Uterus (tissue), 4 donors: ENCODE results near the gene MAP4K5. TPM values are rescaled to one million over a fixed set of nuclear protein-coding genes. Genes with fewer than 3 reads are reported as not detected.
A peak's percentile ranks its signal among the peaks of the same experiment; 100 is the strongest.

Experiments
- DNase-seq, 2 donors: peaks; one replicate each; pipeline ENCODE4 v3.0.0-alpha.2; 2019 to 2020
- H3K27ac ChIP-seq, 2 donors: fragments of 200-600 bp; sonication (generic); 1 replicate in 1 of 2; 2 replicates in 1 of 2; pipeline ENCODE4 v1.5.1; 2016 to 2018
- H3K27me3 ChIP-seq, 2 donors: fragments of 200-600 bp; sonication (generic); one replicate each; pipeline ENCODE4 v1.5.1; 2018 to 2019; ENCODE audit warnings: control low read depth in 1 of 2
- H3K36me3 ChIP-seq, 2 donors: fragments of 200-600 bp; sonication (generic); one replicate each; pipeline ENCODE4 v1.5.1; 2019; ENCODE audit warnings: control low read depth in 1 of 2
- H3K4me1 ChIP-seq, 2 donors: fragments of 200-600 bp; sonication (generic); one replicate each; pipeline ENCODE4 v1.5.1; 2018 to 2019; ENCODE audit warnings: control low read depth in 1 of 2
- H3K4me3 ChIP-seq, 2 donors: fragments of 200-600 bp; sonication (generic); 1 replicate in 1 of 2; 2 replicates in 1 of 2; pipeline ENCODE4 v1.5.1; 2018 to 2019; ENCODE audit warnings: mild to moderate bottlenecking in 1 of 2
- H3K9me3 ChIP-seq, 2 donors: fragments of 200-600 bp; sonication (generic); one replicate each; pipeline ENCODE4 v1.5.1; 2019; ENCODE audit warnings: control low read depth in 1 of 2
- POLR2A ChIP-seq, 2 donors: fragments of 450-650 bp; IDR thresholded peaks; one replicate each; pipeline ENCODE4 v1.6.1; 2016; ENCODE audit warnings: antibody characterized with exemption in 2 of 2, mild to moderate bottlenecking in 1 of 2, moderate library complexity in 1 of 2
- intact Hi-C: fragments of 100-400 bp; cut with DNase I; formaldehyde crosslinking; loops from one replicate; pipeline ENCODE4 v1.15.1; 2023; ENCODE audit warnings: low total_unique reads
- total RNA-seq, 4 donors: library from RNA; depleted of rRNA in 3 of 4; stranded (reverse); fragments of >200 nt in 3 of 4; gene quantifications; one replicate each; pipeline versions ENCODE4 v1.1.0 to v1.2.4, GENCODE V29; 2014 to 2023
- TF ChIP-seq, protein P1 (sequence below), 4 experiments: fragments of 200-600 bp in 2 of 4; fragments of 450-650 bp in 2 of 4; sonication (generic) in 2 of 4; IDR thresholded peaks; one replicate each; pipeline ENCODE4 v1.5.1; 2016 to 2019; ENCODE audit warnings: antibody characterized with exemption in 4 of 4, mild to moderate bottlenecking in 2 of 4, moderate library complexity in 1 of 4
- donor health status: DM: yes; HTN: yes; CAD: no.

Gene MAP4K5
- total RNA-seq, 4 donors from 2014 or later: 44.6 to 179 (median 97.8) TPM

DNA sequence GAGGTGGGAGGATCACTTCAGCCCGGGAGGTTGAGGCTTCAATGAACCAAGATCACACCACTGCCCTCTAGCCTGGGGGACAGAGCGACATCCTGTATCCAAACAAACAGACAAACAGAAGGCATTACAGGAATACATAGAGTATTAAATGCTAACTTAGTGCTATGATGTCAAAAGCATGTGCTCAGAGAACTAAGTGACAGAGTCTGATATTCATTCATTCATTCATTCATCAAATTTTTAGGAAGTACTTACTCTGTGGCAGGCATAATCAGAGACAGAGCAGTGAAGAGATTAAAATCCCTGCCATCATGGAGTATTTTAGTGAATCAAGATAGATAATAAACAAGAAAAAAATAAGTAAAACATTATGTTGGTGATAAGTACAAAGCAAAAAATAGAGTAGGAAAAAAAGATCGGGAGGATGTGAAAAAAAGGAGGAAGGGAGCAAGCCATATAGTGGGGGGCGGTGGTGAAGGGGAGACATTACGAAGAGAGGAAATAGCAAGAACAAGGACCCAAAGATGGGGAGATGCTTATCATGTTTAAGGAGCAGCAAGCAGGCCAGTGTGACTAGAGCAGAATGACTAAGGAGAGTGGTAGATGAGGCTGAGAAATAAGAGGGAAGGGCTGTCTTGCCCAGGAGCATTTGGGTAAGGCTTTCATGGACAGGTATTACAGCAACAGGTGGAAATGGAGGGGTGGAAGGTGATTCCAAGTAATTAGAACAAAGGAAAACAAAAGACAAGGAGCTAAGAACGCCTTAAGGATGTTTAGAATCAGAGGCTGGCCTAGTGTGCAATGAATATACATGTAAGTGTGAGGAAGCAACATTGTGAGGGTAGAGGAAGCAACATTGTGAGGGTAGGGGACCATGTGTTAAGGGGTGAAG lies 2.8 kb downstream of the MAP4K5 start:
- TF ChIP-seq, protein P1, sequence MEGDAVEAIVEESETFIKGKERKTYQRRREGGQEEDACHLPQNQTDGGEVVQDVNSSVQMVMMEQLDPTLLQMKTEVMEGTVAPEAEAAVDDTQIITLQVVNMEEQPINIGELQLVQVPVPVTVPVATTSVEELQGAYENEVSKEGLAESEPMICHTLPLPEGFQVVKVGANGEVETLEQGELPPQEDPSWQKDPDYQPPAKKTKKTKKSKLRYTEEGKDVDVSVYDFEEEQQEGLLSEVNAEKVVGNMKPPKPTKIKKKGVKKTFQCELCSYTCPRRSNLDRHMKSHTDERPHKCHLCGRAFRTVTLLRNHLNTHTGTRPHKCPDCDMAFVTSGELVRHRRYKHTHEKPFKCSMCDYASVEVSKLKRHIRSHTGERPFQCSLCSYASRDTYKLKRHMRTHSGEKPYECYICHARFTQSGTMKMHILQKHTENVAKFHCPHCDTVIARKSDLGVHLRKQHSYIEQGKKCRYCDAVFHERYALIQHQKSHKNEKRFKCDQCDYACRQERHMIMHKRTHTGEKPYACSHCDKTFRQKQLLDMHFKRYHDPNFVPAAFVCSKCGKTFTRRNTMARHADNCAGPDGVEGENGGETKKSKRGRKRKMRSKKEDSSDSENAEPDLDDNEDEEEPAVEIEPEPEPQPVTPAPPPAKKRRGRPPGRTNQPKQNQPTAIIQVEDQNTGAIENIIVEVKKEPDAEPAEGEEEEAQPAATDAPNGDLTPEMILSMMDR (IDR thresholded peaks at IDR 0.05): no peak
- no peak for TF ChIP-seq POLR2A (IDR thresholded peaks at IDR 0.05)
- H3K4me1 ChIP-seq: peaks cover 7 to 15% of the 10 kb centered on the region in 2 donors
- no peaks in the 10 kb centered on the region for H3K27me3 ChIP-seq
- peak overlapping the region in 1 of 2 donors; percentile 97 for H3K27ac ChIP-seq
- no peak overlapping the region for H3K4me3 ChIP-seq
- no peak for DNase-seq
- intact Hi-C loops: no loop called here
- H3K9me3 ChIP-seq: no peaks in the 10 kb centered on the region
- no peaks in the 10 kb centered on the region for H3K36me3 ChIP-seq

DNA sequence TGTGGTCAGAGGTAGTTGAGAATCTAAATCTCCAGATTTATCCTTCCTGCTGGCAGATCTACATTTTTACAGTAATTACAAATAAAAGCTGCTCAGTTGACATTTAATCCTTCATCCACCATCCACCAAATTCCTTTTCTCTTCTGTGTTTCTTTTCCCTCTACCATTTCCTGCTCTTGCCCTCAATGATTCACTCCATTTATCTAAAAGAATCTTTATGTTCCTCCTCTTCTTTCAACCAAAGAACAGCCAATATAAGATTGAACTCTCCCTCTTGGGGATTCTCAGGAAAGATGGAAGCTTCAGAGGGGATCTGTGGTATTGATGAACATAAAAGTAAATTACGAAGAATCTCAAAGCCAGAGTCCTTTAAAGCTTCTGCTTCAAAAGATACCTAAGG lies 4.4 kb downstream of the MAP4K5 start:
- intact Hi-C loops: no loop called here
- H3K27me3 ChIP-seq: no peaks in the 10 kb centered on the region
- DNase-seq: no peak
- H3K27ac ChIP-seq: no peak overlapping the region
- no peak overlapping the region for H3K4me3 ChIP-seq
- H3K4me1 ChIP-seq: peaks cover 7 to 15% of the 10 kb centered on the region in 2 donors
- no peak for TF ChIP-seq POLR2A (IDR thresholded peaks at IDR 0.05)
- H3K36me3 ChIP-seq: no peaks in the 10 kb centered on the region
- no peaks in the 10 kb centered on the region for H3K9me3 ChIP-seq

DNA sequence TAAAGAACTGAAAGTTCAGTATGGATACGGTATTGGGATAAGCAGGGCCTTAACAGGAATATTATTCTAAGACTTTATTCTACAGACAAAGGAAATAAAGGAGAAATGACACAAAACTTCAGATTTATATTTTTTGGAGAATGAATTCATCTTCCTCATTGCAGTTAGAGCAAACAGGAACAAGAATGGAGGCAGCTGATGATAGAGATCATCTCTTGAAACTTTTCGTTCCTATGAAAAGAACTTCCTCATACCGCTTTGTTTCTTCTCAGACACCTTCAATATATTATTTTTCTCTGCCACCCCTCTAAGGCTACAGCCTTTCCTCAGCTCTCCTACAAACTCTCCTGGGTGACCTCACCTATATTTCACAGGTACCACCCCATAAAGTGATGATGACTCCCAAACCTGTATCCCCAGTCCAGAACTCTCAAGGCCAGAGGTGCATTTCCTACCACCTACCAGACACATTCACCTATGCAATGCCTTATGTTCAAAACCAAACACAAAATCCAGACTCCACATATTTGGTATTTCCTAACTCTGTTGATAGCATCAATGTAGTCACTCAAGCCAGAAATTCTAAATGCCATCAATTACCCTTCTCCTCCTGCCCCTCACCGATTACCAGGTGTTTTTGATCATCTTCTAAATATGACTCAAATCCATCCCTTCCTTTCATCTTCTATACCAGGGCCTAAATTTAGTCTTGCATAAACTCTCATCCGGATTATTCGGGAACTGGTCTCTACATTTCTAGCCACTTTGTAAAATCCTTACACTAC lies 7.4 kb downstream of the MAP4K5 start:
- Histone ChIP-seq H3K27ac (no peak overlapping the region), H3K36me3 (no peaks in the 10 kb centered on the region), H3K4me1 (peaks cover 7 to 11% of the 10 kb centered on the region in 2 donors), H3K9me3 (no peaks in the 10 kb centered on the region), H3K27me3 (no peaks in the 10 kb centered on the region), H3K4me3 (no peak overlapping the region)
- DNase-seq: no peak
- intact Hi-C loops: no loop called here
- TF ChIP-seq, protein P1 (IDR thresholded peaks at IDR 0.05): no peak

DNA sequence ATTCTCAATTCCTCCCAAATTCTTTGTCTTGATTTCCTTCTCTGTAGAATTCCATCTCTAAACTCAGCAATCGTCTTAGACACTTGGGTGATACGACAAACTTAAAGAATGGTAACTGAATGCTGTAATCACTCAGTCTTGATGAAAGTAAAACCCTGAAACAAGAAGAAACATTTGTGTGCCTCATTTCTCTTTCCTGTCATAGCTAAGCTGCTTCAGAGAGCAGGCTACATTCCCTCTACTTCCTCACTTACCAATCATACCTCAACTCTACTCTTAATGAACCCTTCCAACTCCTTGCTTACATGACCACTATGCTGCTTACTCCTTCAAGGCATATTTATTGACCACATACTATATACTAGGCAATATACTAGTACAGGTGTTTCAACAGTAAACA lies 8.3 kb downstream of the MAP4K5 start:
- intact Hi-C loops: no loop called here
- H3K4me1 ChIP-seq: peaks cover 7 to 8% of the 10 kb centered on the region in 2 donors
- H3K27me3 ChIP-seq: no peaks in the 10 kb centered on the region

DNA sequence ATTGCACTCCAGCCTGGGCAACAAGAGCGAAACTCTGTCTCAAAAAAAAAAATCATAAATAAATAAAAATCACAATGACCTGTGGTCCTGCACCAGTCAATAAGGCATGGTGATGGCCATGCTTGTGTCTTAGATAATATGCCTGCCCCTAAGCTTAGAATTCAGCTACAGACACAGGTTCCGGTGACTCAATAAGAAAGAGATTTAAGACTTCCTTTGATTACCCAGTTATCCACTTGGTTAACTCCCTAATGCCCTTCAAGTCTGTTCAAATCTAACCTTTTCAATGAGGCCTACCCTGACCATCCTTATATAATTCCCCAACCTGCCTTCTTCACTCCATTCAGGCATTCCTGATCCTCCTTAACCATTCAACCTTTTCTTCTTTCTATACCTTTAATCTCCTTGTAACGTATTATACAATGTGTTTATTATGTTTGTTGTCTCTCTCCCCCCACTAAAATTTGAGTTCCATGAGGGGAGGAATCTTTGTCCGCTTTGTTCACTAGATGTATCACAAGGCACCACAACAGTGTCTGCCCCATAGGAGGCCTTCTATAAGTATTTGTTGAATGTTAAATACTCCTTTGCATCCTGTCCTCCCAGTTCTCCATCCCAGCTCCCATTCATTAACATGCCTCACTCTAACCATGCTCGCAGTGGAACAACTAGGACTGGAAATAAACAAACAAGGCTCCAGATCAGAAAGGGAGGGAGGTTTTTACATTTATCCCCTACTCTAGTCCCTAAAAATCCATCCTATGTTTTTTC lies 8.9 kb downstream of the MAP4K5 start:
- Histone ChIP-seq H3K27me3 (no peaks in the 10 kb centered on the region), H3K9me3 (no peaks in the 10 kb centered on the region), H3K27ac (no peak overlapping the region), H3K4me1 (peaks cover 4 to 7% of the 10 kb centered on the region in 2 donors), H3K36me3 (no peaks in the 10 kb centered on the region), H3K4me3 (no peak overlapping the region)
- intact Hi-C loops: no loop called here
- TF ChIP-seq POLR2A (IDR thresholded peaks at IDR 0.05): no peak
- TF ChIP-seq, protein P1 (IDR thresholded peaks at IDR 0.05): no peak
- DNase-seq: no peak

More for the DNA sequence above, 8.3 kb downstream of the MAP4K5 start:
- no peaks in the 10 kb centered on the region for H3K9me3 ChIP-seq
- DNase-seq: no peak
- no peak overlapping the region for H3K4me3 ChIP-seq
- TF ChIP-seq, protein P1 (IDR thresholded peaks at IDR 0.05): no peak
- no peak for TF ChIP-seq POLR2A (IDR thresholded peaks at IDR 0.05)
- H3K36me3 ChIP-seq: no peaks in the 10 kb centered on the region
- H3K27ac ChIP-seq: no peak overlapping the region
